ENCODE results near the gene FMNL2. TPM values are rescaled to one million over a fixed set of nuclear protein-coding genes. Genes with fewer than 3 reads are reported as not detected.

The FMNL2 gene
- total RNA-seq, 1 donor from 2014 or later: 5.5 TPM

GRCh38 chr2:152440049-152440448 lies 105.1 kb downstream of the FMNL2 start:
- no peaks in the 10 kb centered on the region for H3K36me3 ChIP-seq
- no peaks in the 10 kb centered on the region for H3K9me3 ChIP-seq (replicated peaks)
- no peak for TF ChIP-seq CTCF (IDR thresholded peaks at IDR 0.05; ENCODE audit: borderline replicate concordance)
- H3K4me1 ChIP-seq: peaks cover 18% of the 10 kb centered on the region
- no peak for DNase-seq
- intact Hi-C loops (cut with micrococcal nuclease): no loop called here
- H3K4me3 ChIP-seq: no peak overlapping the region
- H3K27me3 ChIP-seq (ENCODE audit: low read depth): no peaks in the 10 kb centered on the region
- no peak overlapping the region for H3K27ac ChIP-seq (replicated peaks)

GRCh38 chr2:152440460-152440859 lies 105.5 kb downstream of the FMNL2 start:
- intact Hi-C loops (cut with micrococcal nuclease): no loop called here
- Histone ChIP-seq H3K36me3 (no peaks in the 10 kb centered on the region), H3K9me3 (replicated peaks) (no peaks in the 10 kb centered on the region), H3K4me1 (peaks cover 22% of the 10 kb centered on the region), H3K27ac (replicated peaks) (no peak overlapping the region), H3K4me3 (no peak overlapping the region), H3K27me3 (ENCODE audit: low read depth) (no peaks in the 10 kb centered on the region)
- no peak for TF ChIP-seq CTCF (IDR thresholded peaks at IDR 0.05; ENCODE audit: borderline replicate concordance)
- DNase-seq: no peak

GRCh38 chr2:152441961-152442360 lies 107.0 kb downstream of the FMNL2 start:
- H3K4me3 ChIP-seq: no peak overlapping the region
- no peaks in the 10 kb centered on the region for H3K9me3 ChIP-seq (replicated peaks)
- H3K36me3 ChIP-seq: no peaks in the 10 kb centered on the region
- no peak for DNase-seq
- H3K27me3 ChIP-seq (ENCODE audit: low read depth): no peaks in the 10 kb centered on the region
- no peak overlapping the region for H3K27ac ChIP-seq (replicated peaks)
- peaks cover 37% of the 10 kb centered on the region for H3K4me1 ChIP-seq
- intact Hi-C loops (cut with micrococcal nuclease): no loop called here
- no peak for TF ChIP-seq CTCF (IDR thresholded peaks at IDR 0.05; ENCODE audit: borderline replicate concordance)

- DNase-seq: no peak
- H3K4me3 ChIP-seq: no peak overlapping the region
- H3K27me3 ChIP-seq (ENCODE audit: low read depth): no peaks in the 10 kb centered on the region
- no peak for TF ChIP-seq CTCF (IDR thresholded peaks at IDR 0.05; ENCODE audit: borderline replicate concordance)
- H3K27ac ChIP-seq (replicated peaks): no peak overlapping the region
- peaks cover 46% of the 10 kb centered on the region for H3K4me1 ChIP-seq
- no peaks in the 10 kb centered on the region for H3K9me3 ChIP-seq (replicated peaks)
- H3K36me3 ChIP-seq: no peaks in the 10 kb centered on the region
- intact Hi-C loops (cut with micrococcal nuclease): no loop called here
Measured at GRCh38 chr2:152443771-152444170, 108.8 kb downstream of the FMNL2 start.

- no peak overlapping the region for H3K4me3 ChIP-seq
- no peaks in the 10 kb centered on the region for H3K27me3 ChIP-seq (ENCODE audit: low read depth)
- no peaks in the 10 kb centered on the region for H3K9me3 ChIP-seq (replicated peaks)
- H3K36me3 ChIP-seq: no peaks in the 10 kb centered on the region
- peaks cover 53% of the 10 kb centered on the region for H3K4me1 ChIP-seq
- H3K27ac ChIP-seq (replicated peaks): peak overlapping the region; percentile 21
- no peak for DNase-seq
- TF ChIP-seq CTCF (IDR thresholded peaks at IDR 0.05; ENCODE audit: borderline replicate concordance): no peak
- intact Hi-C loops (cut with micrococcal nuclease): no loop called here
Measured at GRCh38 chr2:152444448-152444847, 109.5 kb downstream of the FMNL2 start.

GRCh38 chr2:152445375-152445774 lies 110.4 kb downstream of the FMNL2 start:
- peaks cover 54% of the 10 kb centered on the region for H3K4me1 ChIP-seq
- no peaks in the 10 kb centered on the region for H3K36me3 ChIP-seq

More at GRCh38 chr2:152445375-152445774, 110.4 kb downstream of the FMNL2 start:
- no peaks in the 10 kb centered on the region for H3K9me3 ChIP-seq (replicated peaks)
- H3K4me3 ChIP-seq: no peak overlapping the region
- no peak for DNase-seq
- no peaks in the 10 kb centered on the region for H3K27me3 ChIP-seq (ENCODE audit: low read depth)
- intact Hi-C loops (cut with micrococcal nuclease): no loop called here
- H3K27ac ChIP-seq (replicated peaks): peak overlapping the region; percentile 6
- TF ChIP-seq CTCF (IDR thresholded peaks at IDR 0.05; ENCODE audit: borderline replicate concordance): no peak
